Epidermal melanocyte (primary cell): ENCODE results near the gene TBX15.
"Not testable (repeated sequence)": the region's sequence is repeated elsewhere in the genome, so short reads cannot be mapped to it uniquely, and the experiment has no call there.

Experiments used
- DNase-seq: peaks from one replicate; pipeline ENCODE4 v3.0.0; 2011; ENCODE audit warnings: low spot score; ENCODE audit not compliant: insufficient read length

TBX15 gene

DNA sequence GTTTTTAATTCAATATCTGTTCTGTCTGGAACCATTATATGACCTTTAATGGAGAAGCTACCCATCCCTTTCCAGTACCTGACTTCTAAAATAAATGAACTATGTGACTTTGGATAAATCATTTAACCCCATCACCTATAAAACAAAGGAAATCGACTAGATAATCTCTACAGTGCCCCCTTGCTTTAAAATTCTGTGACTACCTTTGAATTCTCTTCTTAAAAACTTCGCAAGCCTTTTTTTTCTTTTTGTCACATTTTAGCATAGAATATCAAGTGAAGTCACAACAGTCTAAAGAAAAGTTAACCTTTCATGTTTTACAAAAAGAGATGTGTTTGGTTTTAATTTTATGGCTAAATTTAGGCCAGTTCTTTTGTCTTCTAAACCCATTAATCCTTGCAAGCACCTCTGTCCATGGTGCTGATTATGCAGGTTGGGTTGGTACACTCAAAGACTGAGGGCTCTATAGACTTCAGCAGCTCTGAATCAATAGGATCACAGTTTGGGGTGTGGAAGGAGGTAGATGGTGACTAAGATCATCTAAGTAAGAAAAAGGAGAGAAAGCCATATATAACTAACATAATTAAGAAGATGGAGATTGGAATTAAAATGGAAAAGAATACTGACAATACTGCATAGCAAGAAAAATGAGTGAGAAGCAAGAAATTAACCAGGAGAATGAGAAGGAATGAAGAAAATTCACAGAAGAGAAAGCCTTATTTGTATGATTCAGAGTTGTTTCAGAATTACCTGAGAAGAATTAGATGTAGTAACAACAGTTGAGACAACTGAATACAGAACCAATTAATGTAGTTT lies 59.2 kb downstream of the TBX15 start:
- no peak for DNase-seq

DNA sequence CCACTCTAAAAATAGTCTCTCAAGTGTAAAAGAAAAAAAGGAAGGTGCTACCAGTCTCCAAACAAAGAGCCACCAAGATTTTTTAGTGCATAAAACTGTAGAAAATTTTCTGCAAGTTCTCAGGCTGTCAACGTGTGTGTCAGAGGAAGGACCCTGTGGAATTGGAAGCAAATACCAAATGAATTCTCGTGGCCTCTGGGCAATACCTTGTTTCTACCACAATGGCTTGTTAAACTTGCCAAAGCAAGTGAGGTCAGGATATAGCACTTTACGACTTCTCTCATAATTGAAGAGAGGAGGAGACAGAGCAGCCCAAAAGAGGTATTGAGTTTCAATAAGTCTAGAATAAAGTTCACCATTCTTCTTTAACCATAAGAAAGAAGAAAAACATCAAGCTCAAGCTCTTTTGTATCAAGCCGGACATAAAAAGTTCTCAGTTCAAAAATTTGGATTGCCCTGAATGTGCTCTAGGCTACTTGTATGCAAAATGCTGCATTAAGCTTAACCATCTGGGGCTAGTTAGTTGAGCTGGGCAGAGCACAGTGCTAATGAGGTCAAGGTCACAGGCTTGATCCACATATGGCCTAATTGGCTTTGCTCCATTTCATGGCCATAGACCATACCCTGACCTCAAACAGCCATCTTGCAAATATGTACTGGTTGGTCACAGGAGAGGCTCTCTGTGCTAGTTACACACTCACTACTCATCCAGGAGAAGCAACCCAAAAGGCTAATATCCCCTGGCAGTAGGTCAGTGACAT lies 60.5 kb downstream of the TBX15 start:
- DNase-seq, result no peak

DNA sequence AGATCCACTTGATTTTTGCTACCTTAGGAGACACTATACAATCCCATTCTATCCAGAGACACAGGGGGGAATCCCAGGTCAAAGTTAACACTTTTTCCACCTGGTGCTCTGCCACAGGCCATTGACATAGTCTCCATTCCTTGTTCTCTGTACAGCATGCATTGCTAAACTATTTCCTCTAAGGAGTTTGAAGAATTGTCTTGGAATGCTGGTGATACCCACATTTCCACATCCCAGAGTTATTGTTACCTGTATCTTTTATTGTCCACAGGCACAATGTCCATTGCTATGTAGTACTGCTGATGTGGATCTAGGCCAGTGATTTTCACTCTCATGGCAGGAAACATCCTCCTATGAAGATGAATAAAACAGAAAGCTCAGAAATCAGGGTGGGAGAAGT lies 61.9 kb downstream of the TBX15 start:
- no peak for DNase-seq

DNA sequence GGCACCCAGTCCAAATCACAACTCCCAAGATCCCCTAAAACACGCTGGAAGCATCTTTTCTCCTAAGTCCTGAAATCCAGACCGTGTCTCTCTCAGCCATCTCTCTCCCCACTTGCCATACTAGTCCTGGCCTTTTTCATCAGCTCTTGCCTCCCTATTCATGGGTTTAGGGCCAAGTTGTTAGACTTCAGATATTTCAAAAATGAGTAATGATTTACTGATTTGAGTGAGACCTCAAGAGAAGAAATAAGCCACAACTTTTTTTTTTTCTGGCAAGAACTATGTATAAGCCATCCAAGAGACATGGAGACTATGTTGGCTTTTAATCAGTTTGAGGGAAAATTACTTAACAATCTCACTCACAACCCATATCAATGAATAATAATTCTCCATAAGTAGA lies 62.5 kb downstream of the TBX15 start:
- no peak for DNase-seq

DNA sequence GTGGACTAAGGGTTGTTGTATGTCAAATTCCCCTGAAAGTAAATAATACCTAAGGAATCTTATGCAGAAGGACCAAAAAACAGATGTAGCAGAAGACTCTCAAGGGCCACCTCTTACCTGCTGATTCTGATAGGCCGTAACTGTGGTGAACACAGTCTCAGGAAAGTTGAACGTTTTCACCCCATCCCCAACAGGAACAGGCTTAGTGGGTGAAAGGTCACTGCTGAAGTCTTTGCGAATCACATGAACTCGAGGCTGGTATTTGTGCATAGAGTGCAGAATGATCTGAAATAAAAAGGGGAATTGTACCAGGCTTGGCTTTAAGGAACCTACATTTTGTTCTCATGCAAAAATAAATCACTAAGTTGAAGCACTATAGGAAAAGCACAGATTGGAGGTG lies 64.8 kb downstream of the TBX15 start:
- no peak for DNase-seq

DNA sequence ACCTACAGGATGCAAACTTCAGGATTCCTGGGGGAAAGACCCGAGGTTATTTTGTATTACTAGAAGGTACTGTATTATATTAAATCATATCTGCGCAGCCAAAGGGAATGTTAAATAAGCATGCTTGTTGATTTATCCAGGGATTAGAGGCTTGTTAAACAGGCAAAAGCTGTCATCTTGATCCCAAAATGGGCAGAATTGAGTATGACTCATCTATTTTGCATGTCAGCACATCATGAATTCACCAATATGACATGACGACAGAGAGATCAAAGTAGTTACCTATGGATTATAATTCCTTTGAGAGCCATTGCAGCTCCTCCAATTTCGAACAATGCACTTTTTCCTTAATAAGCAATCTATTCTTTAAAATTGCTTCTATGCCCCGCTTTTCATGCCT lies 66.1 kb downstream of the TBX15 start:
- no peak for DNase-seq

DNA sequence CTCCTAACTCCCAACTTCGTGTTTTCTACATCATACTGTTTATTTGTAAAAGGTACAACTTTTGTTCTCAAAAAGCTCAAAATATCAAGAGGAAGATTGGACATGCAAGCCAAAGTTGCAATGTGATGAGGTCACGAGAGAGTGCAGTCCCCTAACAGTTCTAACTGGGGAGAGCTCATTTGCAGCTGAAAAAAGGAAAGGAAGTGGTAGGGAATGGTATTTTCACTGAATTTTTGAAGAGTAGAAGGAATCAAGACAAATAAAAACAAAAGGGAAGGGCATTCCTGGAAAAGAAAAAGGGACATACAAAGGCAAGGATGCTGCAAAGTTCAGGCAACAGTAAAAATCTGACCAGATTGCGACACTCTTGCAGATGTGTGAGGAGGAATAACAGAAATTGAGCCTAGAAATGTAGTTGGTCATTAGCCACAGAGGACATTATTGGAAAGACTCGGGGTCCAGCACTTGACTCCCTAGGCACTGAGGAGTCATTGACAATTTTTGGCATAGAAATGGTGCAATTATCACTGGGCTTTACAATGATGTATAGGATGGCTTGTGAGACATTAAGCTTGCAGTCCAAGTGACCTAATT lies 67.9 kb downstream of the TBX15 start:
- DNase-seq, result no peak

DNA sequence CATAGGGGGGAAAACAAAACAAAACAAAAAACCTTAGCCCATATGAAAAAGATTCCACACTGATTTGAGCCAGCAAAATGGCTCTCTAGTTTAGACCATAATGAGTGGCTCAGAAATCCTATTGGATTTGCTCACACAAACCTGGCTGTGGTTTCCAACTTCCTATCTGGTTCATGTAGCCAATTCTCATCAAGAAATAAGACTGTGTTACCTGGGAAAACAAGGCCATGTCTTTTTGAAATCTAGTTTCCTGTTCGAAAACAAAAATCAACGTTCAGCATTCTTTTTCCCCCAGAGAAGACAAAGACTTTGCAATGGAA lies 69.2 kb downstream of the TBX15 start:
- no peak for DNase-seq

DNA sequence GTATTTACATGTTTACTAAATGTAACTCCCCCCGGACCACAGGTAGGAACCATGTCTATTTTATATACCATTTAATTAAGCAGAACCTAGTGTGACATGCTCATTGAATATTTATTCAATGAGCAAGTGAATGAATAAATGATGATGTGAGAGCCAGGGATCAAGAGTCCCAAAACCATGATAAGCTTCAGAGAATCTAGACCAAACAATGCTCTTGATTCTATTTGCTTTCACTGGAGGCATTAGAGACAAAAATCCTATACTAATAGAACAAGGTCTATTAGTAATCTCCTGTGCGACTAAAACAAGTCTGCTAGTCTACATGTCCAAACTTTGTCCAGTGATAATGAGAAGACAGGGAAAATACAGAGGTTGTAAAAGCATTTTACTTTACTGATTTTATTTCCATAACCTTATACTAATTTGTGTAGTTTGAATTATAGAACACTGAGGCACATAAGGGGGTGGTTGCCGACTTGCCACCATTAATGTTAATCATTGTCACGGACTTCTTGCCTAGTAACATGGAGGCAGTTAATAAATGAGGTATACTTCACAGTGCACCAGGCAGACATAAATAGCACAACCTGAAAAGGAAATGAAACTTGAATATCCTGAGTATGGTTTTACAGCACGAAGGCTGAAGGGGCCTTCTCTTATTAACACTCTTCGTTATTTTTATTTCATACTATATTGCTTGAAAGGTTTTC lies 69.8 kb downstream of the TBX15 start:
- no peak for DNase-seq

DNA sequence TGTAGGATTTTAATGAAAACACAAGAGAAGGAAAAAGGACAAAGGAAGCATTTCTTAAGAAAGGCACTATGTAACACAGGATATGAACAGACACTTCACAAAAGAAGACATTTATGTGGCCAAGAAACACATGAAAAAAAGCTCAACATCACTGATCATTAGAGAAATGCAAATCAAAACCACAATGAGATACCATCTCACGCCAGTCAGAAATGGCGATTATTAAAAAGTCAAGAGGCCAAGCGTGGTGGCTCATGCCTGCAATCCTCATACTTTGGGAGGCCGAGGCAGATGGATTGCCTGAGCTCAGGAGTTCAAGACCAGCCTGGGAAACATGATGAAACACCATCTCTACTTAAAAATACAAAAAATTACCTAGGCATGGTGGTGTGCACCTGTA lies 71.8 kb downstream of the TBX15 start:
- DNase-seq, result not testable (repeated sequence)

DNA sequence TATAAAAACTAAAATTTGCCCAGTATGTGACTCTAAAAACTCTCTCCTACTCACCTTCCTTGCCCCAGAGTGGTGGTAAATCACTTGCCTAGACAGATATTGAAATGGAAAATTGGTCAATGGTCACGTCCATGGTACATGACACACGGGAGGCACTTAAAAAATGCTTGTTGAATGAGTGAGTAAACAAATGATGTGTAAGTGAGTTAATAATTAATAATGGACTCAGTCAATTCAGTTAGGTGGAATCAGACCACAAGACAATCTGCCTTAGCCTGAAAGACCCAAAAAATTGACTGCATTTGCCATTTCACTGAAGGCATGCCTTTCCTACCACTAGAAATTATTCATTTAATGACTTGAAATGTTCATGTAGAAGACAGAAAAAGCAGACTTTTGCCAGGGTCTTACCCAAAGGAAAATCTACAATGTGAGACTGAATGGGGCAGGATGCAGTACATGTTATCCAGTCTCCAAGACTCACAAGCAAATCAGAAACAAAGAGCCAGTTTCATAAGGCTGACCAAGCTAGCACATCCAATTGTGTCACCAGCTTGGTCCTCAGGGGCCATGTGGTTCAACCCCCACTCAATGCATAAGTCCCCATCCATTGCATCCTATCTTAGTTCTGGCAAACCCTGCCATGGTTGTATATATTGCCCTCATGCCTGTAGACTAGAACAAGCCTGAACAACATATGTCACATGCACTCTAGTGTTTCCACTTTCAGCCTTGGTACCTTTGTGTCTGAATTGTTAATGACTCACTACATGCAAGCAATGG lies 73.6 kb downstream of the TBX15 start:
- no peak for DNase-seq

DNA sequence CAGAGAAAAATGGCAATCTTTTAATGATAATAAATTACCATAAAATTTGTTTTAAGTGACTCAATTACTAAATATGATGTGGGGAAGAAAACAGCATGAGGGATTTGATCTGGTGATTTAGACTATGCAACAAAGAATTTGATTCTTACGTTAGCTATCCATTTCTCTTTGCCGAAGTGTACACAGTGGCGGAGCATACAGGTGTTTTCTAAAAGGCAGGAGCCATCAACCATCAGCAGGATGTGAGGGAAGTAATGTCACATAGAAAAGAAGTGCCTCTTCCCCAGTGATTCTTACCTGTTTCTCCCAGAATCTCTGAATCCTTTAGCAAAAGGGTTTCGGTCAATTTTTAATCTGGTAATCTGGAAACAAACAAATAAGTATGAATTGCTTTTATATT lies 74.3 kb downstream of the TBX15 start:
- DNase-seq, result no peak

DNA sequence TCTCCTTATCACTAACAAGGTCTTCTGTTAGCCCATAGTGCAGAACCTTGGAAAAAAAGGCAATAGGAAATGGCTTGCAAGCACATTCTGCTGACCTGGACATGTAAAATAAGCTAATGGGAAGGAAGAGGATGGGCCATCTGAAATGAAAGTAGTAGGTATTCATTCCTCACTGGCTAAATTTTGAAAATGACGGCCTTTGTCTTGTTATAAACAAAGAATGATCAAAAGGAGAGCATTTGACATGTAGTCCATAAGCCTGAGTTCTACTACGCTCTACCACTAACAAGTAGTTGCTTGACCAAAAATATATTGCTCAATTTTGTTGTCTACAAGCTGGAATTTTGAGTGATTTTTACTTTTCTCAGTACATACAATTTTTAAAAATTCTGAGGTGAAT lies 75.6 kb downstream of the TBX15 start:
- no peak for DNase-seq

DNA sequence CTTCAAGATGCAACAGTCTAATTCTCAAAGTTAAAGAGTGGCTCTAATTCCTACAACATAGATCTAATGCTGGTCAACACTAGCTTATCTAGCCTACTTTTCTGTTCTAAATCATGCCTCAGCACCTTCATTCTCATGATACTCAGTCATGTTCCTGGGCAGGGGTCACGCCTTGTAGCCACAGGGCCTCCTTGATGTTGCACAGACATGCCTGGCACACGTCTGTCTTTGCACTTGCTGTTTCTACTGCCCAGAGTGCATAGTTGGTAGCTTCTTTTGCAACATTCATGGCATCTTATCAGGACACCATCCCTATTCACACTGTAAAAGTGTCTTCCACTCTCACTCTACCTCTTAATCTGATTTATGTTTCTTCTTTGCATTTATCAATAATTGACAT lies 76.6 kb downstream of the TBX15 start:
- no peak for DNase-seq

DNA sequence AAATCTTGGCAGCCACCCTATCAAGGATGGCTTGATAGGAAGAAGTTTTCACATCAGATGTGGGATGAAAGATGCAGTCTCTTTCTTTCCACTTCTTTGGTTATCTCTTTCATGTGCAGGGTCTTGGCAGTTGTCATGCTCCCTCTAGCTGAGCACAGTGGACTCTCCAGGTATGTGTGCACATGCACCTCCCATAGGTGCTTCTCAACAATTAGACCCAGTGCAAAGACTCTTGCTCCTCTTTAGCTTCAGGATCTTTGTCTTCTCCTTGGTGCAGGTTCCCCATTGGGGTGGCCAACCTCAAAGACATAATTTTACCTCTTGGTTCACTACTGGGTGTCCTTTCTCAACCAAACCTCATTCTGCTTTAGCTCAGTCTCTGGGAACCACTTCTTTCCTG lies 80.7 kb downstream of the TBX15 start:
- DNase-seq, result no peak

DNA sequence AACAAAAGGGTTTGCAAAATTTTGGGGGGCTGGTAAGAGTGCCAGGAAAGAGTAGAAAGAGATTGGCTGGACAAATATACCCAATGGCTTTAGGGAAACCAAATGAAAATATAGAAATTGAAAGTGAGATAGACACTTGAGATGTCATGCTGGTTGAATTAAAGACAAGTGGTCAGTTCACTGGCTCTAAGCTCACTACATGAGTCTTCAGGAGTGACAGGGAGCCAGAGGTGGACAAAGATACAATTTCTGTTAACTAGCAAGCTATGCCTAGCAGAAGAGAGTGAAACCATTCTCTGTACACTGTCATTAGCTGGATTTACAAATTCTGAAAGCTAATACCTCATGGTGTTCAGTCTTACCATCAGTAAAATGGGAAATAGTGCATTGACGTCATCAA lies 82.5 kb downstream of the TBX15 start:
- no peak for DNase-seq

DNA sequence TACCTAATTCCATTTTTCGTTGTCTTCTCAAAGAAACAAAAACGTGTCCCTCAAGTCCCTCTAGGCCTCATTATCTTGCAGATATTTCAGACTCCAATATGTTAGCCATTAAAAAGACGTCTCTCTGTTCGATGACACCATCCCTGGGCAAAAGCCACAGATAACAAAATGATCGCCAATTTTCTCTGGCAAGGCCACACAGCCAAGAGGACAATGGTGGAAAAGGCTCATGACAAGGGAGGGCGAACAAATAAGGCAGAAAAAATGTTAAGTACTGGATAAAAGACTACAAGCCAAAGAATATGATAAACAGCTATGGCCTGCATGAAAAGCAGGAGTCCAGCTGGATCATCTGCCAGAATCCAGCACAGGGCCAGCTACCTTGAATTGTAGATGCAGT lies 82.9 kb downstream of the TBX15 start:
- DNase-seq, result no peak

DNA sequence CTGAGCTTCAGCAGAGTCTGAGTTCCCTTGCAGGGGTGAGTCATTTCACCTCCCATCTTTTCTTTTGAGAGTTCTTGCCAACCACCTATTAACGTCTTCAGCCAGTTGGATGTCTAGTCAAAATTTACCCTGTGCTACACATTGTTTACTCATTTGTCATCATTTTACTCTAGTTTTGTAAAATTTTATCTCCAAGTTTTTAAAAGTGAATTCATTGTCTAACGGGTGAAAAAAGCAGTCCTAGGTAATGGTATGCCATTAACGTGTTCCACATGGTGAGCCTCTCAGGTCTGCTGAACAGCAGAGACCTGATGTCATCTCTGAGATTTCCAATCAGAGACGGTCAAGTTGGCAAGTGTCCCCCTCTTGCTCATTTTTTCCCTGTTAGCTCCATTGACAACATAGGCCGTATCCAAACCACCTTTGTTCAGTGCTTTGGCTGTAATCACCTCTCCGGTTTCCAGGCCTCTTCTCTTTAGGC lies 85.4 kb downstream of the TBX15 start:
- DNase-seq, result no peak

DNA sequence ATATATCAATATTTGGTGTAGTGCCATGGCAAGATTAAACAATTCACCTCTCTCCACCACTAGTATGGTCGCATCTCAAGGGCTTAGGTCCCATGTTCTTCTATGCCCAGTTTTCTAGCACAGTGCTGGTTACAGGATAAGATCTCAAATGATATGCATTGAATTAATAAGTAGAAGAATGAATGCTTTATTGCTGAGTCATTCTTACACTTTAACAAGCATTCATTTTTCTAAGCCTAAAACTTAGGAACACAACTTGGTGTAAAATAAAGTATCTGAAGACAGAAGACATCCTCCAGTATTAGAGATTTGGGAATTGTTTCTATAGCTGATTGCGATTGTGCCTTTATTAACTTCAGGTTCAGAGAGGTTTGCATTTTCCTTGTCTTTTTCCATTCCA lies 85.8 kb downstream of the TBX15 start:
- no peak for DNase-seq

DNA sequence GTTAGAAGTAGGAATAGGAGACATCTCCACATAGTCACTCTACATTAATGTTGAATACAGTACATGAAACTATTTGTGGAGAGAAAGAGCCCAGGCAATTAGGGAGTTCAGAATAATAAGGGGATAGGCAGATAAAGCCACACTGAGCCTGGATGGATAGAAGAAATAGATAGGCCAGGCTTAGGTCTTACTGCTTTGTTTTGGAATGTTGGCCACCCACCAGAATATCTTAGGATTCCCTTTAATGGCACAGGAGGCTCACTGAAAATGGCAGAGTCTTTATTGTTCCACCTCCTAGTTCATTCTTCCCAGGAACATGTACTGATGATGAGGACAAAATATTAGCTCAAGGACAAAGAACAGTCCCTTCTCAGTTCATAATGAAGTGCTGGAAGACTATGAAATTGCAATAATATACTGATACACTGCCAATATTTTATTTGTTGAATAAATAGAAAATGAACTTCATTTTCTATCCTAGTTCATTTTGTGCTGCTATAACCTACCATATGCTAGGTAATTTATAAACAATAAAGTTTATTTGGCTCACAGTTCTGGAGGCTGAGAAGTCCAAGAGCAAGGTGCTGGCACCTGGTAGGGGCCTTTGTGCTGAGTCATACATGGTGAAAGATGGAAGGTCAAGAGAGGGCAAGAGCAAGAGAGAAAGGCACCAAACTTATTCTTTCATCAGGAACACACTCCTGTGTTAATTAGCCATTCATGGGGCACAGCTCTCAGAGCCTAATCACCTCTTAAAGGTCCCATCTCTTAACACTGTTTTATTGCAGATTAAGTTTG lies 87.3 kb downstream of the TBX15 start:
- DNase-seq, result no peak
